Spinal cord (tissue), 10 donors: Measurements from ENCODE around the gene ZNF775. TPM values are rescaled to one million over a fixed set of nuclear protein-coding genes. Genes with fewer than 3 reads are reported as not detected.

ENCODE experiments used
- DNase-seq, 6 donors: peaks; one replicate each; pipeline versions ENCODE4 v3.0.0 to v3.0.0-alpha.2; 2013 to 2015; ENCODE audit warnings: low spot score in 6 of 6, low read depth in 4 of 6
- H3K27ac ChIP-seq: one replicate; pipeline ENCODE4 v1.5.1; 2013; ENCODE audit warnings: low read depth, low read length, control low read depth
- H3K27me3 ChIP-seq: one replicate; pipeline ENCODE4 v1.6.1; 2013; ENCODE audit warnings: low read length; ENCODE audit not compliant: control insufficient read depth, insufficient read depth
- H3K36me3 ChIP-seq: one replicate; pipeline ENCODE4 v1.6.1; 2013; ENCODE audit warnings: low read length; ENCODE audit not compliant: control insufficient read depth, insufficient read depth
- H3K4me1 ChIP-seq: one replicate; pipeline ENCODE4 v1.6.1; 2013; ENCODE audit warnings: low read length; ENCODE audit not compliant: control insufficient read depth, insufficient read depth
- H3K4me3 ChIP-seq: one replicate; pipeline ENCODE4 v1.5.1; 2013; ENCODE audit warnings: low read depth, low read length, control low read depth
- H3K9me3 ChIP-seq: one replicate; pipeline ENCODE4 v1.6.1; 2013; ENCODE audit warnings: low read length; ENCODE audit not compliant: control insufficient read depth, insufficient read depth
- WGBS: methylation state at CpG from one replicate; pipeline ENCODE4 v1.1.5; 2013; ENCODE audit warnings: missing lambda C conversion rate; ENCODE audit not compliant: insufficient coverage; 5-methylcytosine and 5-hydroxymethylcytosine counted together
- polyA plus RNA-seq, 2 donors: library from polyadenylated mRNA; unstranded; fragments of 120-200 nt; gene quantifications; one replicate each; pipeline ENCODE4 v1.2.1, GENCODE V29; 2013; ENCODE audit not compliant: insufficient read length in 2 of 2
- total RNA-seq, 2 donors: library from RNA; depleted of rRNA in 1 of 2; stranded (reverse); fragments of 120-200 nt in 1 of 2; fragments of >200 nt in 1 of 2; gene quantifications; one replicate each; pipeline versions ENCODE4 v1.2.3 to v1.2.4, GENCODE V29; 2013 to 2014
- donor health status: healthy.

ZNF775 gene
- total and polyA plus RNA-seq, 4 donors = 7.3 to 19.1 (median 14.0) TPM

GRCh38 chr7:150343225-150343624, 35.9 kb upstream of the ZNF775 start:
- H3K27ac ChIP-seq = no peak overlapping the region
- peaks cover 17% of the 10 kb centered on the region for H3K36me3 ChIP-seq
- no peaks in the 10 kb centered on the region for H3K9me3 ChIP-seq
- H3K4me1 ChIP-seq = peaks cover 36% of the 10 kb centered on the region
- WGBS = 100% methylated on average over 1 of the region's 2 CpGs
- no peak for DNase-seq
- no peak overlapping the region for H3K4me3 ChIP-seq
- H3K27me3 ChIP-seq = peaks cover 15% of the 10 kb centered on the region

GRCh38 chr7:150344299-150344698, 34.8 kb upstream of the ZNF775 start:
- H3K36me3 ChIP-seq = peaks cover 8% of the 10 kb centered on the region
- H3K27me3 ChIP-seq = peaks cover 15% of the 10 kb centered on the region
- no peak for DNase-seq
- H3K9me3 ChIP-seq = no peaks in the 10 kb centered on the region
- H3K4me3 ChIP-seq = no peak overlapping the region
- H3K4me1 ChIP-seq = peaks cover 26% of the 10 kb centered on the region
- no peak overlapping the region for H3K27ac ChIP-seq

GRCh38 chr7:150345012-150345411, 34.1 kb upstream of the ZNF775 start:
- H3K27ac ChIP-seq = no peak overlapping the region
- H3K4me3 ChIP-seq = no peak overlapping the region
- no peak for DNase-seq
- peaks cover 19% of the 10 kb centered on the region for H3K4me1 ChIP-seq
- WGBS = no CpG with 5 or more reads among the region's 1 CpG
- no peaks in the 10 kb centered on the region for H3K9me3 ChIP-seq
- H3K36me3 ChIP-seq = peaks cover 4% of the 10 kb centered on the region
- peaks cover 10% of the 10 kb centered on the region for H3K27me3 ChIP-seq

- WGBS = 73% methylated on average over 4 of the region's 5 CpGs
Measured at GRCh38 chr7:150346922-150347321, 32.2 kb upstream of the ZNF775 start.

GRCh38 chr7:150351587-150352194, 27.4 kb upstream of the ZNF775 start:
- WGBS = no CpG with 5 or more reads among the region's 8 CpGs
- Histone ChIP-seq H3K27me3 (no peaks in the 10 kb centered on the region), H3K9me3 (no peaks in the 10 kb centered on the region), H3K36me3 (no peaks in the 10 kb centered on the region), H3K4me1 (no peaks in the 10 kb centered on the region), H3K4me3 (no peak overlapping the region), H3K27ac (no peak overlapping the region)
- DNase-seq = no peak

More at GRCh38 chr7:150346922-150347321, 32.2 kb upstream of the ZNF775 start:
- Histone ChIP-seq H3K36me3 (no peaks in the 10 kb centered on the region), H3K4me3 (no peak overlapping the region), H3K27me3 (no peaks in the 10 kb centered on the region), H3K9me3 (no peaks in the 10 kb centered on the region), H3K27ac (no peak overlapping the region), H3K4me1 (peaks cover 2% of the 10 kb centered on the region)
- no peak for DNase-seq

- Histone ChIP-seq H3K27me3 (no peaks in the 10 kb centered on the region), H3K36me3 (no peaks in the 10 kb centered on the region), H3K4me3 (no peak overlapping the region), H3K4me1 (no peaks in the 10 kb centered on the region), H3K27ac (no peak overlapping the region), H3K9me3 (no peaks in the 10 kb centered on the region)
- no CpG with 5 or more reads among the region's 1 CpG for WGBS
- DNase-seq = no peak
Measured at GRCh38 chr7:150355666-150356059, 23.5 kb upstream of the ZNF775 start.

- DNase-seq = peak in 2 of 6 donors; percentile 66 to 81
- Histone ChIP-seq H3K4me1 (peaks cover 2% of the 10 kb centered on the region), H3K9me3 (no peaks in the 10 kb centered on the region), H3K27ac (no peak overlapping the region), H3K36me3 (no peaks in the 10 kb centered on the region), H3K4me3 (no peak overlapping the region), H3K27me3 (no peaks in the 10 kb centered on the region)
- 80% methylated on average over 1 of the region's 6 CpGs for WGBS
Measured at GRCh38 chr7:150356265-150356897, 22.7 kb upstream of the ZNF775 start.

- H3K36me3 ChIP-seq = no peaks in the 10 kb centered on the region
- H3K27ac ChIP-seq = no peak overlapping the region
- 76% methylated on average over 5 of the region's 9 CpGs for WGBS
- peaks cover 9% of the 10 kb centered on the region for H3K4me1 ChIP-seq
- H3K9me3 ChIP-seq = no peaks in the 10 kb centered on the region
- no peaks in the 10 kb centered on the region for H3K27me3 ChIP-seq
- no peak overlapping the region for H3K4me3 ChIP-seq
- DNase-seq = no peak
Measured at GRCh38 chr7:150357270-150357669, 21.9 kb upstream of the ZNF775 start.

GRCh38 chr7:150357771-150358427, 21.2 kb upstream of the ZNF775 start:
- H3K27me3 ChIP-seq = no peaks in the 10 kb centered on the region
- no peaks in the 10 kb centered on the region for H3K36me3 ChIP-seq
- no peak for DNase-seq
- H3K27ac ChIP-seq = no peak overlapping the region
- no peaks in the 10 kb centered on the region for H3K9me3 ChIP-seq
- 80% methylated on average over 7 of the region's 13 CpGs for WGBS
- peaks cover 9% of the 10 kb centered on the region for H3K4me1 ChIP-seq
- H3K4me3 ChIP-seq = no peak overlapping the region

- H3K4me3 ChIP-seq = no peak overlapping the region
- no peak for DNase-seq
- H3K27ac ChIP-seq = no peak overlapping the region
- H3K27me3 ChIP-seq = no peaks in the 10 kb centered on the region
- H3K36me3 ChIP-seq = no peaks in the 10 kb centered on the region
- no peaks in the 10 kb centered on the region for H3K9me3 ChIP-seq
- peaks cover 9% of the 10 kb centered on the region for H3K4me1 ChIP-seq
- WGBS = 93% methylated on average over 3 of the region's 4 CpGs
Measured at GRCh38 chr7:150358433-150358832, 20.7 kb upstream of the ZNF775 start.
